ENCODE measurements around the gene SSR1. TPM values are rescaled to one million over a fixed set of nuclear protein-coding genes. Genes with fewer than 3 reads are reported as not detected.

SSR1 gene
- total RNA-seq, 2 donors from 2014 or later: 145 to 167 TPM

DNA sequence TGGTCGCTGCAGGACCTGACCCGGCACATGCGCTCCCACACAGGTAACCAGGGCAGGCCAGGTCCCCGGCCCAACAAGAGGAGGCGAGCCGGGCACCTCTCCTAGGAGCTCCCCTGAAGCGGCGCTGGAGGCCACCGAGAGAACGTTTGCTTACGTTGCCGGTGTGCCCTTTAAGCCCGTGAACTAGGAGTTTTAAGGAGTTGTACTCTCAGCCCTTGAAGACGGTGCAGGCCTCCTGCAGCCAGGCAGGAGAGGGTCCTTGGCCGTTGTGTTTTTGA lies 65.9 kb downstream of the SSR1 start:
- Histone ChIP-seq H3K4me3 (ENCODE audit: low read length) (no peak overlapping the region), H3K9me3 (ENCODE audit: control insufficient read depth, low read length) (no peaks in the 10 kb centered on the region), H3K27me3 (ENCODE audit: control insufficient read depth, insufficient read depth, low read length, poor library complexity, severe bottlenecking) (no peaks in the 10 kb centered on the region), H3K9ac (ENCODE audit: extremely low read depth, low read length, poor library complexity, severe bottlenecking) (no peak overlapping the region), H3K4me1 (ENCODE audit: control insufficient read depth, insufficient read depth, low read length) (peaks cover 10% of the 10 kb centered on the region), H3K27ac (ENCODE audit: low read depth, low read length) (no peak overlapping the region), H3K36me3 (ENCODE audit: control insufficient read depth, insufficient read depth, low read length) (peaks cover 75% of the 10 kb centered on the region)
- Mint-ChIP-seq H3K4me1 (peaks cover 15% of the 10 kb centered on the region), H3K9me3 (no peaks in the 10 kb centered on the region), H3K27ac (no peak overlapping the region), H3K36me3 (ENCODE audit: low read depth) (peaks cover 53% of the 10 kb centered on the region), H3K4me3 (no peak overlapping the region), H3K27me3 (ENCODE audit: insufficient read depth) (no peaks in the 10 kb centered on the region)
- TF ChIP-seq, protein P1, sequence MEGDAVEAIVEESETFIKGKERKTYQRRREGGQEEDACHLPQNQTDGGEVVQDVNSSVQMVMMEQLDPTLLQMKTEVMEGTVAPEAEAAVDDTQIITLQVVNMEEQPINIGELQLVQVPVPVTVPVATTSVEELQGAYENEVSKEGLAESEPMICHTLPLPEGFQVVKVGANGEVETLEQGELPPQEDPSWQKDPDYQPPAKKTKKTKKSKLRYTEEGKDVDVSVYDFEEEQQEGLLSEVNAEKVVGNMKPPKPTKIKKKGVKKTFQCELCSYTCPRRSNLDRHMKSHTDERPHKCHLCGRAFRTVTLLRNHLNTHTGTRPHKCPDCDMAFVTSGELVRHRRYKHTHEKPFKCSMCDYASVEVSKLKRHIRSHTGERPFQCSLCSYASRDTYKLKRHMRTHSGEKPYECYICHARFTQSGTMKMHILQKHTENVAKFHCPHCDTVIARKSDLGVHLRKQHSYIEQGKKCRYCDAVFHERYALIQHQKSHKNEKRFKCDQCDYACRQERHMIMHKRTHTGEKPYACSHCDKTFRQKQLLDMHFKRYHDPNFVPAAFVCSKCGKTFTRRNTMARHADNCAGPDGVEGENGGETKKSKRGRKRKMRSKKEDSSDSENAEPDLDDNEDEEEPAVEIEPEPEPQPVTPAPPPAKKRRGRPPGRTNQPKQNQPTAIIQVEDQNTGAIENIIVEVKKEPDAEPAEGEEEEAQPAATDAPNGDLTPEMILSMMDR (conservative IDR thresholded peaks at IDR 0.05): no peak
- 95 to 100% methylated on average over 9 to 15 of the region's 15 CpGs for WGBS, 2 experiments (ENCODE audit: insufficient coverage in 1 of 2, insufficient read length in 1 of 2)
- peak; percentile 37 for DNase-seq

DNA sequence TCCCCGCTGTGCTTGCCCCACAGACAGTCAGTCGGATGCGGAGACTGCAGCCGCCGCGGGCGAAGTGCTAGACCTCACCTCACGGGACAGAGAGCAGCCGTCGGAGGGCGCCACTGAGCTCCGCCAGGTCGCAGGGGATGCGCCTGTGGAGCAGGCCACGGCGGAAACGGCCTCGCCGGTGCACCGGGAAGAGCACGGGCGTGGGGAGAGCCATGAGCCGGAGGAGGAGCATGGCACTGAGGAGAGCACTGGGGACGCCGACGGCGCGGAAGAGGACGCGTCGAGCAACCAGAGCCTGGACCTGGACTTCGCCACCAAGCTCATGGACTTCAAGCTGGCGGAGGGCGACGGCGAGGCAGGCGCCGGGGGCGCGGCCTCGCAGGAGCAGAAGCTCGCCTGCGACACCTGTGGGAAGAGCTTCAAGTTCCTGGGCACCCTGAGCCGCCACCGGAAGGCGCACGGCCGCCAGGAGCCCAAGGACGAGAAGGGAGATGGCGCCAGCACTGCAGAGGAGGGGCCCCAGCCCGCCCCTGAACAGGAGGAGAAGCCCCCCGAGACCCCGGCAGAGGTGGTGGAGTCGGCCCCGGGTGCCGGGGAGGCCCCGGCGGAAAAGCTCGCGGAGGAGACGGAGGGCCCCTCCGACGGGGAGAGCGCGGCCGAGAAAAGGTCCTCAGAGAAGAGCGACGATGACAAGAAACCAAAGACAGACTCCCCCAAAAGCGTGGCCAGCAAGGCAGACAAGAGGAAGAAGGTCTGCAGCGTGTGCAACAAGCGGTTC lies 66.4 kb downstream of the SSR1 start:
- Histone ChIP-seq H3K27me3 (ENCODE audit: control insufficient read depth, insufficient read depth, low read length, poor library complexity, severe bottlenecking) (no peaks in the 10 kb centered on the region), H3K9ac (ENCODE audit: extremely low read depth, low read length, poor library complexity, severe bottlenecking) (no peak overlapping the region), H3K4me1 (ENCODE audit: control insufficient read depth, insufficient read depth, low read length) (peaks cover 15% of the 10 kb centered on the region), H3K4me3 (ENCODE audit: low read length) (no peak overlapping the region), H3K27ac (ENCODE audit: low read depth, low read length) (no peak overlapping the region), H3K9me3 (ENCODE audit: control insufficient read depth, low read length) (no peaks in the 10 kb centered on the region), H3K36me3 (ENCODE audit: control insufficient read depth, insufficient read depth, low read length) (peaks cover 71% of the 10 kb centered on the region)
- H3K27me3 Mint-ChIP-seq (ENCODE audit: insufficient read depth): no peaks in the 10 kb centered on the region
- no peak overlapping the region for H3K27ac Mint-ChIP-seq
- DNase-seq: peak; percentile 81
- H3K4me3 Mint-ChIP-seq: no peak overlapping the region
- 94 to 95% methylated on average over 61 to 71 of the region's 71 CpGs for WGBS, 2 experiments (ENCODE audit: insufficient coverage in 1 of 2, insufficient read length in 1 of 2)
- H3K36me3 Mint-ChIP-seq (ENCODE audit: low read depth): peaks cover 51% of the 10 kb centered on the region
- TF ChIP-seq, protein P1 (conservative IDR thresholded peaks at IDR 0.05): peak; percentile 48
- H3K9me3 Mint-ChIP-seq: no peaks in the 10 kb centered on the region
- H3K4me1 Mint-ChIP-seq: peaks cover 20% of the 10 kb centered on the region

DNA sequence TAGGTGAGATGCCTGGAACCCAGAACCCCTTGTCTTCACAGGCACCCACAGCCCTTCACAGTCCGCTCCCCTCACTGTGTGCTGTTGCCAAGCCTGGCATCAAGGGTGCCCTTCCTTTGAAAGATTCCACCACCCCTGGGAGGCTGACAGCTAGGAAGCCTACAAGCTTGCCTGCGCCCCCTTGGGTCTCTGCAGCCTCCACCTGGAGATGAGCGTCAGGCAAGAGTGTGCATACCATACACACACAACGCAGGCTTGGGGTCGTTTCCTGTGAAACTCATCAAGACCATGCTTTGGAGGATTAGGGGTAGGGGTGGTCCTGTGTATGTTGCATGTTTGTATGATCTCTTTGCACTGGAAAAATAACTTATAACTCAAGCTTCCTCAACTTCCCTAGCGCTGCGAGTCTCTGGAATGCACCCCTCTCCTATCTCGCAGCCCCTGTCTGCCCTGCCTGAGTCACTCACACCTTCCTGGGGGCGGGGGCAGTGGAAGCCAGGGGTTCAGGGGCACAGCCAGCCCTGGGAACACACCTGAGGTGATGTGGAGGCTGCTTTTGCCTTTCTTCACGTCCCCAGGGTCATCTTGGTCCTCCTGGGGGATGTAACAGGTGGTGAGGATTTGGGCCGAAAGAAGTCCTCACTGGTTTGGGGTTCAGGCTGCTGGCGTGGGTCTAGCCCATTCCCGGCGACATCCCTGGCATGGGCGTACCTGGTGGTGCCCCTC lies 67.2 kb downstream of the SSR1 start:
- 95 to 98% methylated on average over 6 to 15 of the region's 15 CpGs for WGBS, 2 experiments (ENCODE audit: insufficient coverage in 1 of 2, insufficient read length in 1 of 2)
- DNase-seq: peak; percentile 30
- TF ChIP-seq, protein P1 (conservative IDR thresholded peaks at IDR 0.05): no peak

More for the DNA sequence above, 67.2 kb downstream of the SSR1 start:
- H3K9ac ChIP-seq (ENCODE audit: extremely low read depth, low read length, poor library complexity, severe bottlenecking): no peak overlapping the region
- H3K9me3 ChIP-seq (ENCODE audit: control insufficient read depth, low read length): no peaks in the 10 kb centered on the region
- Mint-ChIP-seq H3K36me3 (ENCODE audit: low read depth) (peaks cover 44% of the 10 kb centered on the region), H3K27me3 (ENCODE audit: insufficient read depth) (no peaks in the 10 kb centered on the region), H3K9me3 (no peaks in the 10 kb centered on the region), H3K4me1 (peaks cover 27% of the 10 kb centered on the region), H3K4me3 (no peak overlapping the region), H3K27ac (no peak overlapping the region)
- peaks cover 18% of the 10 kb centered on the region for H3K4me1 ChIP-seq (ENCODE audit: control insufficient read depth, insufficient read depth, low read length)
- H3K27ac ChIP-seq (ENCODE audit: low read depth, low read length): no peak overlapping the region
- H3K4me3 ChIP-seq (ENCODE audit: low read length): no peak overlapping the region
- no peaks in the 10 kb centered on the region for H3K27me3 ChIP-seq (ENCODE audit: control insufficient read depth, insufficient read depth, low read length, poor library complexity, severe bottlenecking)
- peaks cover 71% of the 10 kb centered on the region for H3K36me3 ChIP-seq (ENCODE audit: control insufficient read depth, insufficient read depth, low read length)
